Measurements from ENCODE around the gene SMG6.

- TF ChIP-seq CTCF (IDR thresholded peaks at IDR 0.05) = no peak
- TF ChIP-seq ZFX (IDR thresholded peaks at IDR 0.05; ENCODE audit: borderline replicate concordance) = no peak
Measured at GRCh38 chr17:2343421-2343820, 39.8 kb upstream of the SMG6 start.

Data from 22Rv1 (cell line).